Neuronal stem cell (in vitro differentiated cells): Measurements from ENCODE around the gene AGO1.

Experiments used
- DNase-seq: peaks from one replicate; pipeline ENCODE4 v3.0.0-alpha.2; 2013; ENCODE audit warnings: low spot score
- H2AFZ ChIP-seq: one replicate; pipeline ENCODE4 v1.6.1; 2013; ENCODE audit warnings: mild to moderate bottlenecking, low read length, inconsistent platforms
- H2AK5ac ChIP-seq: 2 replicates; pipeline ENCODE4 v1.6.1; 2013; ENCODE audit warnings: low read depth, mild to moderate bottlenecking, inconsistent platforms, low read length, moderate library complexity, mixed read lengths
- H2BK120ac ChIP-seq: 2 replicates; pipeline ENCODE4 v1.6.1; 2013; ENCODE audit warnings: low read depth, mild to moderate bottlenecking, inconsistent platforms, low read length, moderate library complexity, mixed read lengths
- H2BK12ac ChIP-seq: one replicate; pipeline ENCODE4 v1.6.1; 2013; ENCODE audit warnings: low read length, inconsistent platforms
- H2BK15ac ChIP-seq: 2 replicates; pipeline ENCODE4 v1.6.1; 2013; ENCODE audit warnings: mild to moderate bottlenecking, low read length, inconsistent platforms, mixed read lengths
- H2BK5ac ChIP-seq: one replicate; pipeline ENCODE4 v1.6.1; 2013; ENCODE audit warnings: inconsistent platforms, mild to moderate bottlenecking, low read length, moderate library complexity
- H3K14ac ChIP-seq: one replicate; pipeline ENCODE4 v1.6.1; 2013; ENCODE audit warnings: low read length, inconsistent platforms
- H3K18ac ChIP-seq: 2 replicates; pipeline ENCODE4 v1.6.1; 2013; ENCODE audit warnings: low read length, inconsistent platforms
- H3K23ac ChIP-seq: 2 replicates; pipeline ENCODE4 v1.6.1; 2013; ENCODE audit warnings: low read depth, mild to moderate bottlenecking, mixed read lengths, low read length, inconsistent platforms; ENCODE audit not compliant: poor library complexity
- H3K27ac ChIP-seq: replicated peaks from 3 replicates; pipeline ENCODE4 v1.5.1; 2013; ENCODE audit warnings: low read length, inconsistent platforms
- H3K27me3 ChIP-seq, 3 experiments: 2 replicates each; pipeline ENCODE4 v1.6.1; 2013; ENCODE audit warnings: low read length in 3 of 3, mild to moderate bottlenecking in 2 of 3, inconsistent platforms in 1 of 3, low read depth in 1 of 3, mixed read lengths in 1 of 3, moderate library complexity in 1 of 3; ENCODE audit not compliant: control insufficient read depth in 3 of 3, insufficient read depth in 3 of 3
- H3K36me3 ChIP-seq, 2 donors: replicated peaks in 1 of 2; 2 replicates each; pipeline ENCODE4 v1.6.1; 2013; ENCODE audit warnings: low read length in 2 of 2; ENCODE audit not compliant: control insufficient read depth in 2 of 2, insufficient read depth in 2 of 2
- H3K4ac ChIP-seq: 2 replicates; pipeline ENCODE4 v1.6.1; 2013; ENCODE audit warnings: inconsistent platforms, mild to moderate bottlenecking, low read length, moderate library complexity
- H3K4me1 ChIP-seq, 2 donors: 1 replicate in 1 of 2; 2 replicates in 1 of 2; pipeline ENCODE4 v1.6.1; 2013; ENCODE audit warnings: low read length in 2 of 2, low read depth in 1 of 2; ENCODE audit not compliant: control insufficient read depth in 2 of 2, insufficient read depth in 1 of 2
- H3K4me2 ChIP-seq: one replicate; pipeline ENCODE4 v1.6.1; 2013; ENCODE audit warnings: mild to moderate bottlenecking, low read length, inconsistent platforms; ENCODE audit not compliant: insufficient read depth, poor library complexity, severe bottlenecking
- H3K4me3 ChIP-seq, 2 donors: 2 replicates each; pipeline ENCODE4 v1.5.1; 2013; ENCODE audit warnings: low read length in 2 of 2, mild to moderate bottlenecking in 2 of 2, inconsistent platforms in 1 of 2, moderate library complexity in 1 of 2
- H3K79me1 ChIP-seq: one replicate; pipeline ENCODE4 v1.6.1; 2013; ENCODE audit warnings: low read depth, mild to moderate bottlenecking, inconsistent platforms, low read length, moderate library complexity
- H3K9ac ChIP-seq: one replicate; pipeline ENCODE4 v1.6.1; 2013; ENCODE audit warnings: mild to moderate bottlenecking, low read depth, low read length, inconsistent platforms; ENCODE audit not compliant: poor library complexity
- H3K9me3 ChIP-seq, 2 donors: replicated peaks in 1 of 2; 2 replicates each; pipeline versions ENCODE3 to v1.6.1; 2013; ENCODE audit warnings: low read length in 2 of 2, mild to moderate bottlenecking in 2 of 2, inconsistent platforms in 1 of 2, low read depth in 1 of 2, mixed read lengths in 1 of 2, moderate library complexity in 1 of 2; ENCODE audit not compliant: control insufficient read depth in 2 of 2, insufficient read depth in 1 of 2
- H4K8ac ChIP-seq: one replicate; pipeline ENCODE4 v1.6.1; 2013; ENCODE audit warnings: low read depth, mild to moderate bottlenecking, inconsistent platforms, low read length, moderate library complexity
- H4K91ac ChIP-seq: one replicate; pipeline ENCODE4 v1.6.1; 2013; ENCODE audit warnings: low read length, low read depth, mild to moderate bottlenecking, inconsistent platforms; ENCODE audit not compliant: poor library complexity
- WGBS, 2 donors: extraction: QIAGEN DNeasy Blood & Tissue Kit; methylation state at CpG; one replicate each; pipeline ENCODE4 v1.1.7; 2013; ENCODE audit warnings: missing lambda C conversion rate in 2 of 2, mixed read lengths in 1 of 2; ENCODE audit not compliant: insufficient read length in 2 of 2, insufficient replicate concordance in 1 of 2; ENCODE audit errors: extremely low coverage in 2 of 2; 5-methylcytosine and 5-hydroxymethylcytosine counted together

The AGO1 gene

DNA sequence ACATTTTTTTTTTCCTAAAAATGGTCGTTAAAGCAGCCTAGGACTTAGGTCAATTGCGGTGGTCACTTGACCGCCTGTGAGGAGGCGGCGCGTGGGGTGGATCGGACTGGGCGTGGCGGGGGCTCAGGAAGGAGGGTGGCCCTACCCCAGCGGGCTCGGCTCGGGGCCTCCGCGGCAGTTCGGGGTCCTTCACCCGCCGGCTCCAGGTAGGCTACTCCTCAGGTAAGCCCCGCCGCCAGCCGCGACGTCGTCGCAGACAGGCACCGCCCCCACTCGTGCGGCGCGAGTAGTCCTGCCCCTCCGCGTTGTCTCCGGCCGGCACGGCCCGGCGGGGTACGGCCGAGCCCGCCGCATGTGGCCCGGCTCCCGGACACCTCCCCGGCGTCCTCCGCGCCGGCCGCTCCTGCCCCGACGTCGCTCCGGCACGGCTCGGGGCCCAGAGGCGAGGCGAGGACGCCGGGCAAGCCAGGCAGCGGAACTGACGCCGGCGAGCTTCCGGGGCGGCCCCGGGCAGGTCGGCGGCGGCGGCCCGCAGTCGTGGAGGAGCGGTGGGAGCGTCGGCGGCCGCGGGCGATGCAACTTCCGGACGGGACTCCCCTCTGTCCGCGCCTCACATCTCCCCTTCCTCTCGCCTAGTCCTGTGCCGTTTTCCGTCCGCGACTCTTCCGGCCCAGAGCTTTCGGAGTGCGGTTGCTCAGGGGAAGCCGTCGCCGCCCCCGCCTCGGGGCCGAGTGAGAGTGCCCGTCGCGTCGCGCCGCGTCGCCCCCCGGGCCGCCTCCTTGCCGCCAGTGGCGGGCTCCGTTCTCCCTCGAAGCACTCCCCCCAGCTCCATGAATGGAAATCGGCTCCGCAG is 47.8 kb downstream of the AGO1 start, which contains the start of gene AGO3:
Gene AGO3 (plus strand): TSS at position 513 of the 853 bp plus-strand sequence. CDS start 322 bp downstream, at position 835.
- peaks cover 0 to 7% of the 10 kb centered on the region in 2 donors for H3K36me3 ChIP-seq
- H3K9ac ChIP-seq: peak within 1 kb of the TSS; percentile 97
- peak within 1 kb of the TSS; percentile 87 for H2BK120ac ChIP-seq
- no peak within 1 kb of the TSS for H2AK5ac ChIP-seq
- no peaks in the 10 kb centered on the region for H3K79me1 ChIP-seq
- H3K4ac ChIP-seq: no peak within 1 kb of the TSS
- H2BK12ac ChIP-seq: no peak within 1 kb of the TSS
- H3K18ac ChIP-seq: peak within 1 kb of the TSS; percentile 99
- peak within 1 kb of the TSS; percentile 97 for H3K14ac ChIP-seq
- peak within 1 kb of the TSS; percentile 68 to 94 for H3K4me3 ChIP-seq
- peak within 1 kb of the TSS; percentile 69 for H3K4me2 ChIP-seq
- no CpG with 5 or more reads among the region's 112 CpGs for WGBS, 2 donors
- peak within 1 kb of the TSS; percentile 89 for H3K27ac ChIP-seq
- peak within 1 kb of the TSS; percentile 84 for H2BK5ac ChIP-seq
- H2BK15ac ChIP-seq: peak within 1 kb of the TSS; percentile 78
- peaks cover 2 to 21% of the 10 kb centered on the region in 2 donors for H3K4me1 ChIP-seq
- peak within 1 kb of the TSS; percentile 96 for H2AFZ ChIP-seq
- peak within 1 kb of the TSS; percentile 92 for H4K8ac ChIP-seq
- peak; percentile 70 for DNase-seq
- H4K91ac ChIP-seq: no peak within 1 kb of the TSS
- peak within 1 kb of the TSS; percentile 99 for H3K23ac ChIP-seq
- H3K9me3 ChIP-seq: no peaks in the 10 kb centered on the region
- H3K27me3 ChIP-seq: no peaks in the 10 kb centered on the region

DNA sequence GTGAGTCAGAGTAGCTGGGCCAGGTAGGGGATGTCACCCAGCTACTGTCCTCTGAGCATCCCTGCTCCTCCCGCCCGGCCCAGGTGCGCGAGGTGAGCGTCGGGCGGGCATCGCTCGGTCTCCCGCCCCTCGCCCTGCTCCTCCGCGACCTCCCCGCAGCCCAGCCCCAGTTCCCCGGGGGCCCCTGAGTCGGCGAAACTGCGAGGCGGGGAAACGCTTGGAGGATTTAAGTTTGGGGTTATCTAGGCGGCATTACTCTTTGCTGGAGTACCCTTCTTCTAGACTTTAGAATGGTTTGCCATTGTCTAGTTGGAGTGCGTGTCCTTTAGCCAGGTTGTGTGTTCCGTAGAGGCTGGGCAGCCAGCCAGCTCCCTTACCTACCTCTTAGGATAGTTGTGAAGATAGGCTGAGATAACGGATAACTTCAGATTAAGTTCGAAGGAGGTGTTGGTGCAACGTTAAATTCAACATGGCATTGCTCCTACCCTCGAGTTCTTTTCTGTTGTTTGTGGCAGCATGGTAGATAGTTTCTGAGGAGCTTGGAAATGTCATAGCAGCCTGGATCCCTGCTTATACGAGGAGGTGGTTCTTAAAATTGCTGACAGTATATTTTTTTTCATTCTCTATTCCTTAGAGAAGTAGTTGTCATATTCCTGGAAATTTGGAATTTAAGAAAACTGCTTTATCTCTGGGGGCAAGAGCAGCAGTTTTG is 48.6 kb downstream of the AGO1 start:
- peak overlapping the region; percentile 87 for H2BK120ac ChIP-seq
- no peaks in the 10 kb centered on the region for H3K79me1 ChIP-seq
- H3K9me3 ChIP-seq: no peaks in the 10 kb centered on the region
- no peak overlapping the region for H2BK12ac ChIP-seq
- H2AFZ ChIP-seq: peak overlapping the region; percentile 96
- H3K27me3 ChIP-seq: no peaks in the 10 kb centered on the region
- peak overlapping the region; percentile 68 for H3K4me2 ChIP-seq
- peaks cover 0 to 4% of the 10 kb centered on the region in 2 donors for H3K36me3 ChIP-seq
- H2BK15ac ChIP-seq: peak overlapping the region; percentile 78
- H3K23ac ChIP-seq: peak overlapping the region; percentile 99
- H3K4ac ChIP-seq: no peak overlapping the region
- H3K9ac ChIP-seq: peak overlapping the region; percentile 96
- H3K4me1 ChIP-seq: peaks cover 2 to 28% of the 10 kb centered on the region in 2 donors
- H4K8ac ChIP-seq: no peak overlapping the region
- H2BK5ac ChIP-seq: peak overlapping the region; percentile 84
- DNase-seq: no peak
- WGBS, 2 donors: no CpG with 5 or more reads among the region's 28 CpGs
- peak overlapping the region; percentile 95 for H3K18ac ChIP-seq
- H3K4me3 ChIP-seq: peak overlapping the region; percentile 68 to 94
- H3K27ac ChIP-seq: peak overlapping the region; percentile 89
- no peak overlapping the region for H4K91ac ChIP-seq
- H2AK5ac ChIP-seq: no peak overlapping the region
- peak overlapping the region; percentile 76 for H3K14ac ChIP-seq

DNA sequence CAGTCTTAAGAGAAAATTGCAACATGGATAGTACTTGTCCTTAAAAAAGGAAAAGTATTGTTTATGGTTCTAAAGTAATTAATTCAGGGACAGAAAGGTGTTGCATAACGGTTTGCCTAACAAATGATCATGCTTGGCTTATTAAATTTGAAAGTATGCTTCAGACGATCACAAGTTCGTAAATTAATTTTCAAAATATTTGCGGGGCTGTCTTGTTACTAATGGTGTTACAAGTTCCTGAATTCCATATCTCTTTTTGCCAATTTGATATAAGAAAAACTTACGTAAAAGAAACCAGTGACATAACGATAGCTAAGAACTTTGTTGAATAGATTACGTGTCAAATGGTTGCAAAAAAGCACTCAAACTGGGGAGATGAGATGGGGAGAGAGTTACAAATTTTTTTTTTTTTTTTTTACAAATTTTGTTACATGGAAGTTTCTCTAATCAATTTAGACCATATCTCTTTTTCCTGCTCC is 49.2 kb downstream of the AGO1 start:
- WGBS, 2 donors: no CpG with 5 or more reads among the region's 7 CpGs
- no peaks in the 10 kb centered on the region for H3K9me3 ChIP-seq

DNA sequence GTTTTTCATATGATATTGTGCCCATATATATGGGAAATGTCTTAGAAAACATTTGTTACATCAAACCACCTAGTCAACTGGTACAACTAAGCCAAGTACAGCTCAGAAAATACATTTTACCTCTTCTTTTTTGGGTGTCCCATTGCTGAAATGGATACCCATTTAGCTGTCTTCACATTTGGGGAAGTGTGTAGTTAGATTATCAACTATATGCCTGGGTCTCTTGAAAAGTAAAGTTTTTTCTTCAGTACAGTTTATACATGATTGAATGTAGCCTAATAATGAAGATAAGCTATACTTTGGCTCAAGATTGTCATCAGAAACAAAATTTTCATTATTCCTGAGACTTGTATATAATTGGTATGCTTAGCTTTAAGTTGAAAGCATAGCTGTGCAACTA is 49.9 kb downstream of the AGO1 start:
- Histone ChIP-seq H3K9ac (no peak overlapping the region), H4K8ac (no peak overlapping the region), H3K14ac (no peak overlapping the region), H2BK15ac (no peak overlapping the region), H2AK5ac (no peak overlapping the region), H3K4me2 (no peak overlapping the region), H3K23ac (no peak overlapping the region), H2AFZ (no peak overlapping the region), H2BK12ac (no peak overlapping the region), H3K18ac (no peak overlapping the region), H3K27ac (no peak overlapping the region), H3K27me3 (no peaks in the 10 kb centered on the region), H4K91ac (no peak overlapping the region), H2BK5ac (no peak overlapping the region), H3K4me1 (peaks cover 2 to 29% of the 10 kb centered on the region in 2 donors), H3K36me3 (peaks cover 0 to 3% of the 10 kb centered on the region in 2 donors), H3K9me3 (no peaks in the 10 kb centered on the region), H2BK120ac (no peak overlapping the region), H3K79me1 (no peaks in the 10 kb centered on the region), H3K4ac (no peak overlapping the region), H3K4me3 (peak overlapping the region in 1 of 2 donors; percentile 68)
- DNase-seq: no peak

More for the DNA sequence above, 49.2 kb downstream of the AGO1 start:
- H2BK15ac ChIP-seq: no peak overlapping the region
- no peak overlapping the region for H4K91ac ChIP-seq
- peaks cover 2 to 29% of the 10 kb centered on the region in 2 donors for H3K4me1 ChIP-seq
- no peak overlapping the region for H3K14ac ChIP-seq
- H3K23ac ChIP-seq: no peak overlapping the region
- H4K8ac ChIP-seq: no peak overlapping the region
- H3K36me3 ChIP-seq: peaks cover 0 to 3% of the 10 kb centered on the region in 2 donors
- H3K9ac ChIP-seq: no peak overlapping the region
- no peak overlapping the region for H3K4me2 ChIP-seq
- no peak overlapping the region for H3K4ac ChIP-seq
- H2AFZ ChIP-seq: no peak overlapping the region
- H3K4me3 ChIP-seq: peak overlapping the region in 1 of 2 donors; percentile 68
- no peak overlapping the region for H2AK5ac ChIP-seq
- no peak overlapping the region for H2BK120ac ChIP-seq
- no peak overlapping the region for H3K18ac ChIP-seq
- no peak for DNase-seq
- H3K79me1 ChIP-seq: no peaks in the 10 kb centered on the region
- H2BK5ac ChIP-seq: no peak overlapping the region
- H3K27ac ChIP-seq: no peak overlapping the region
- H2BK12ac ChIP-seq: no peak overlapping the region
- H3K27me3 ChIP-seq: no peaks in the 10 kb centered on the region
